ES-I3 (cell line): ENCODE data around the gene CST11.

ENCODE experiments used
- H3K36me3 ChIP-seq: 2 replicates; pipeline ENCODE4 v1.6.1; 2013; ENCODE audit warnings: mild to moderate bottlenecking, low read length, control low read depth, moderate library complexity; ENCODE audit not compliant: insufficient read depth
- H3K4me1 ChIP-seq: 2 replicates; pipeline ENCODE4 v1.6.1; 2013; ENCODE audit warnings: mild to moderate bottlenecking, control low read depth, low read length; ENCODE audit not compliant: insufficient read depth
- H3K9ac ChIP-seq: 2 replicates; pipeline ENCODE4 v1.6.1; 2013; ENCODE audit warnings: low read depth, mild to moderate bottlenecking, low read length, moderate library complexity
- H3K9me3 ChIP-seq: 2 replicates; pipeline ENCODE4 v1.6.1; 2013; ENCODE audit warnings: mild to moderate bottlenecking, low read length, moderate library complexity; ENCODE audit not compliant: control insufficient read depth, insufficient read depth

CST11 gene

DNA sequence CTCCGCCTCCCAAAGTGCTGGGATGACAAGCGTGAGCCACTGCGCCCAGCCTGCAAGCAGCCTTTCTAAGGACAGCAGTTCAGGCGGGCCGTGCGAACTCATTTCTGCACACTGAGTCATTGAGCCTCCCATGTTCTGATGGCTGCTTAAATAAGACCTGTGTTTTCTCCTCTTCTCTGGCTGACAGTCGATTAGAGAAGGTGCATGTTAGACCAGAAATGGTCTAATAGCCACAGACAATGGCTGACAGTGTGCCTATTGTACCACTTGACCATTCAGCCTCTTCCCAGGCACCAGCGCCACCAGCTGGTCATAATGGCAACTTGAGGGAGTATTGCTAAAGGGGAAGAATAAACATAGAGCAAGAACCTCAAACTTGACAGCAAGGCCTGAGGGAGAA, 6.2 kb downstream of the CST11 start:
- H3K4me1 ChIP-seq = no peaks in the 10 kb centered on the region
- H3K9me3 ChIP-seq = no peaks in the 10 kb centered on the region
- no peaks in the 10 kb centered on the region for H3K36me3 ChIP-seq
- no peak overlapping the region for H3K9ac ChIP-seq

DNA sequence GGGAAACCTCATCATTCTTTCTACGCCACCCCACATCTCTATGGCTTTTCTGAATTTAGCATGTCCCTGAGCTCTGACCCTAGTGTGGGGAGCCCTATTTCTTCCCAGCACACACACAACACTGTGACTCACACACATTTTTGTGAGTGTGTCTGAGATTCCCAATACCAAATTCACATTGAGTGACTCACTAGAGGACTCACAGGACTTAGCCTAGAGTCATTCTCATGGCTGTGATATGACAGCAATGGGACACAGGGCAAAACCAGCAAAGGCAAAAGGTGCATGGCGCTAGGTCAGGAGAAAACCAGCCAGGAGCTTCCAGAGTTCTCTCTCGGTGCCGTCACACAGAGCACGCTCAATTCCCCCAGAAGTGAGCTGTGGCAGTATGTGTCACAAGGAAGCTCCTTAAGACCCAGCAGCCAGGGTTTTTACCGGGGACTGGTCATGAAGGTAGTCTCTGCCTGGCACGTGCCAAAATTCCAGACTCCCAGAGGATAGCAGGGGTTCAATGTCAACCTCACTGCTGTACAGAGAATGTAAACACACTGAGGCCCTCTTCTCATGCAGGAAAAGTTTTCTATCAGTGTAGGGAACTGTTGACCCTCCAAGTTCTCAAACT, 7.0 kb downstream of the CST11 start:
- H3K36me3 ChIP-seq = no peaks in the 10 kb centered on the region
- no peaks in the 10 kb centered on the region for H3K4me1 ChIP-seq
- H3K9me3 ChIP-seq = no peaks in the 10 kb centered on the region
- H3K9ac ChIP-seq = no peak overlapping the region

DNA sequence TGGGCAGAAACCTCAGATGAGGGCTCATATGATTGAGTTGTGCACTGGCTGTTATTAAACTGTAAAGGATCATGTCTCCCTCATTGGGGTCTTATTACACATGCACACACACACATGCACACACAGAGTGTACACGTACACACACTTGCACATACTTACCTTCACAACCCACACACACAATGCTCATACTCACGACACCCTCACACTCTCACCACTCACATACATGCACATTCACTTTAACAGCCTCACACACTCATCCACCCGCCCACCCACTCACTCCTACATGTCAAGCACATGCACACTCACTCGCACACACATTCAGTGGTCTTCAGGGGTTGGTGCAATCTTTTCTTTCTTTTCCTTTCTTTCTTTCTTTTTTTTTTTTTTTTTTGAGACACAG, 7.8 kb downstream of the CST11 start:
- H3K4me1 ChIP-seq = no peaks in the 10 kb centered on the region
- H3K9ac ChIP-seq = no peak overlapping the region
- H3K9me3 ChIP-seq = no peaks in the 10 kb centered on the region
- no peaks in the 10 kb centered on the region for H3K36me3 ChIP-seq

DNA sequence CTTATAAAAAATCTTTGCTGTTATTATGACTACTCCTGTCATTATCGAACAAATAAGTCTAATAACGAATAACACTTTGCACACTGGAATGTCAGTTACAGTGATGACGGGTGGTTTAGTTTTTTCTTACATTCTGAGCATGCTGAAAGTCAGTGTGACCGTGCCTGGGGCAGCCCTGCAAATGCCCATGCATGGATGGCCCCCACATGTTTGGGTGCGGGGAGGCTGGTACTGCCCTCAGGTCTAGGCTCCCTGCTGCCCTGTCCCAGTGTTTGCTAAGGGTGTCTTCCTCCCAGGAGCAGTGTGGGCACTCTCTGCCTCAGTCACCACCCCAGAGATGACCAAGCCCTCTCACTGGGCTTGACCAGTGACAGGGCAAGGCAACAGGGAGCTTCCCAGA, 10.2 kb downstream of the CST11 start:
- Histone ChIP-seq H3K4me1 (no peaks in the 10 kb centered on the region), H3K9ac (no peak overlapping the region)

DNA sequence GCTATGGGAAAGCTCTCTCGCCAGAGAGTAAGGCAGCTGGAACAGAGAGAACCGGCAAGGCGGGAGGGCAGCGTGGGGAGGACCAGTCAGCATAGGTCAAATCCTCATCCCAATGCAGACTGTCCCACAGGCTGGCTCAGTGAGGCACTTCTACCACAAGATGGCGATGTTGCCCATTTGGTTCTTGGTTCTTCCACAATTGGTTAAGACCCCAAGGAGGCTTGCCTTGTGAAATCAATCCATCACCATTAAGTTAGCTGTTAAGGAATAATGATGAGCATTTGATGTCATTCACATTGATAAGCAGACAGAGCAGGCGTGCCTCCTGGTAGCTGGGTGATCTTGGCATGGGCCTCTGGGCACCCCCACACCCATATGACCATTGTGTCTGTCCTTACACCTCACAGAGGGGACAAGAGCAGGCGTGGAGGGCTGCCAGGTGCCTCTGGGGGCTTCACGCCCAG, 10.8 kb downstream of the CST11 start:
- H3K36me3 ChIP-seq = no peaks in the 10 kb centered on the region
- no peak overlapping the region for H3K9ac ChIP-seq
- H3K9me3 ChIP-seq = no peaks in the 10 kb centered on the region
- no peaks in the 10 kb centered on the region for H3K4me1 ChIP-seq

More for the DNA sequence above, 10.2 kb downstream of the CST11 start:
- Histone ChIP-seq H3K9me3 (no peaks in the 10 kb centered on the region), H3K36me3 (no peaks in the 10 kb centered on the region)

DNA sequence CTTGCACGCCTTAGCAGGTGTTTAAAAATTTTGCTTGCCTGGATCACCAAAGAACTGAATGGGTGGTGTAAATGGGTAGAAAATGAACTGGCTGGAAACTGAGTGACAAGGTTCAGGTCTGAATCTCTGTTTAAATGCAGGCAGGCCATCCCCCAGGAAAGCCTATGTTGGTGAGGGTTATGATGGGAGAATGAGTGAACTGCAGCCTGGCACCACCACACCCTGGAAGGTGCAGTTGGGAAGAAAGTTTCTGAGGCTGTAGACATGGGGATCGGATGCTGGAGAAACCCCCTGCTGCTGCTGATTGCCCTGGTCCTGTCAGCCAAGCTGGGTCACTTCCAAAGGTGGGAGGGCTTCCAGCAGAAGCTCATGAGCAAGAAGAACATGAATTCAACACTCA, 12.7 kb downstream of the CST11 start:
- no peaks in the 10 kb centered on the region for H3K4me1 ChIP-seq
- H3K9ac ChIP-seq = no peak overlapping the region
- no peaks in the 10 kb centered on the region for H3K36me3 ChIP-seq

DNA sequence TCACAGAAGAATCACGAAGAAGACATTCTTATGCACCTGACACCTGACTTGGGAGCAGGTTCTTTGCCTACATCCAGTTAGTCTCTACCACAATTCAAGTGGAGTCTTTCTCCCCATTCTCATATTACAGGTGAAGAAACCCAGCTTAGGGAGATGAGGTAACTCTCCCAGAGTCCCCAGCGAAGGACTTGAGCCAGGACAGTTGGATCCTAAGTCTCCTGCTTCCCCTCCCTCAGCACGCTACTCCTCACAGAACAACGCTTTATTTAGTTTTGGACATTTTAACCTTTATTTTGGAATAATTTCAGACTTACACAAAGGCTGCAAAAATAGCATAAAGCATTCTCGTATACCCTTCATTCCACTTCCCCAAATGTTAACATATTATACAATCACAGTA, 14.0 kb downstream of the CST11 start:
- Histone ChIP-seq H3K9me3 (no peaks in the 10 kb centered on the region), H3K9ac (no peak overlapping the region), H3K36me3 (no peaks in the 10 kb centered on the region), H3K4me1 (no peaks in the 10 kb centered on the region)

More for the DNA sequence above, 12.7 kb downstream of the CST11 start:
- no peaks in the 10 kb centered on the region for H3K9me3 ChIP-seq

DNA sequence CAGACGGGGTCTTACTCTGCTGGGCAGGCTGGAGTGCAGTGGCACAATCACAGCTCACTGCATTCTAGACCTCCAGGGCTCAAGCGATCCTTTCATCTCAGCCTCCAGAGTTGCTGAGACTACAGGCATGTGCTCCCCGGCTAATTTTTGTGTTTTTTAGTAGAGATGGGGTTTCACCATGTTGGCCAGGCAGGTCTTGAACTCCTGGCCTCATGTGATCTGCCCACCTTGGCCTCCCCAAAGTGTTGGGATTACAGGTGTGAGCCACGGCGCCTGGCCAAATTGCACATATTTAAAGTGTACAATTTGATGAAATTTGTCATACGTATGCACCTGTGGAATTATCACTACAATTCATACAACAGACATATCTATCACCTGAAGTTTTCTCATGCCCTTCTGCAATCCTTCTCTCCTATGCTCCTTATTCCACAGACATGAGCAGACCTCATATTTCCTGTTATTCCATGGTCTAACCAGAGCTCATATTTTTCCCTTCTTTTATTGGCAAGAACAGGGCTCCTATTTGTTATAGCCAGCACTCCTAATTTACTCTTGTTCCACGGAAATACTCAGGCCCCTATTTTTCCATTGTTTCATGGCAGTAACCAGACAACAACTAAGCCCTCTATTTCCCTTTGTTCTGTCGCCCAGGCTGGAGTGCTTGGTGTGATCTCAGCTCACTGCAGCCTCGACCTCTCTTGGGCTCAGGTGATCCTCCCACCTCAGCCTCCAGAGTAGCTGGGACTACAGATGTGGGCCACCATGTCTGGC, 15.4 kb downstream of the CST11 start:
- Histone ChIP-seq H3K9me3 (no peaks in the 10 kb centered on the region), H3K4me1 (no peaks in the 10 kb centered on the region), H3K9ac (no peak overlapping the region), H3K36me3 (no peaks in the 10 kb centered on the region)

DNA sequence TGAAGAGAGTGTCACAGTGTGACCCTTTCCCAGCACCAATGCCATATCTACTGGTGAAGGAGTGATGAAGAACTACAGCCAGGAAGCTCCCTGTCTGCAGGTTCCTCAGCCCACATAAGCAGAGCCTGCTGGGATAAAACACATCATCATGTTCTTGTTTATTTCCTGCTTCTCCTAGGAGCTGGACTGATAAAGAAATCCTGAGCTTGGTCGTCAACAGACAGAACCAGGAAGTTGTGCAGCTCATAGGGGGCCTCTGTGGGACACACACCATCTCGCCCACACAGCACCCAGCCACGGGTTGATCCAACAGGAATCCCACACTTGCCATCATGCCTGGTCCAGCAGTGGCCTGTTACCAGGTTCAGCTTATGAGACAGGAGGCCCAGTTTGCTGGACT, 16.0 kb downstream of the CST11 start:
- Histone ChIP-seq H3K9ac (no peak overlapping the region), H3K4me1 (no peaks in the 10 kb centered on the region), H3K36me3 (no peaks in the 10 kb centered on the region), H3K9me3 (no peaks in the 10 kb centered on the region)

DNA sequence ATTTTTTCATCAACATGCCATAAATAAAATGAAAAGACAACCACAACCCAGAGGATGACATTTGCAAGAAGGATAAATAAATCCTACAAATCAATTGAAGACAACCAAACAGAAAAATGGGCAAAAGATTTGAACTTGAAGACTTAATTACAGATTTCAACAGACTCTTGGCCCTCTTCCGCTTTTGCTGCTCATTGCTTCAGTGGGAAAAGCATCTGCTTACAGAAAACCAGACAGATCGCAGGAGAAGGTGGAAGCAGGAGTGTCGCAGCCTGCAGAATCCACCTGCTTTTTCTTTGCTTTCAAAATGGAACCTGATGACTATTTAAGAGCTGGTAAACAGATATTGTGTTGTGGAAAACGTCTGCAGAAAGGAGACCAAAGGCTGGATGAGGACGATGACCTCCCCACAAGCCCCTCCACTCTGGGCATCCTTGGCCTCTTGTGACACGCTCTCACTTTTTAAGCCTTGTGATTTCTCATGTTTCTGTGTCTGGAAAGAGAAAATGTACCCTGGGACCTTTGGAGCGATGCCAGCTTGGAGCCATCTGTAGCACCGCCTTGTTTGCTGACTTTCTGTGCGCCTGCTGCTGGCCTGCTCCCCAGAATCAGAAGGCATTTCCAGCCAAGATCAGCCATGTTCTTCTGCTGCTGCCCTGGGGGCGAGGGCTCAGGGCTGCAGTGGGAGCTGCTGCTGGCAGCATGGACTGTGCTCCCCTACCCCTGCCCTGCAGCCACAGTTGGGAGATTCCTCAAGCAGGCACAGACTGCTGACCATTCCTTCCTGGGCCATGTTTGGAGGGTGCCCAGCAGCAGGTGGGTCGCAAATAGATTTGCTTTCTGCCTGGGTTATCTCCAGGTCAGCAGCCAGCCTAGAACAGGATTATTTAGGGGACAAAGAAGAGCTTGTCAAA, 16.8 kb downstream of the CST11 start:
- Histone ChIP-seq H3K9me3 (no peaks in the 10 kb centered on the region), H3K36me3 (no peaks in the 10 kb centered on the region), H3K9ac (no peak overlapping the region), H3K4me1 (no peaks in the 10 kb centered on the region)

DNA sequence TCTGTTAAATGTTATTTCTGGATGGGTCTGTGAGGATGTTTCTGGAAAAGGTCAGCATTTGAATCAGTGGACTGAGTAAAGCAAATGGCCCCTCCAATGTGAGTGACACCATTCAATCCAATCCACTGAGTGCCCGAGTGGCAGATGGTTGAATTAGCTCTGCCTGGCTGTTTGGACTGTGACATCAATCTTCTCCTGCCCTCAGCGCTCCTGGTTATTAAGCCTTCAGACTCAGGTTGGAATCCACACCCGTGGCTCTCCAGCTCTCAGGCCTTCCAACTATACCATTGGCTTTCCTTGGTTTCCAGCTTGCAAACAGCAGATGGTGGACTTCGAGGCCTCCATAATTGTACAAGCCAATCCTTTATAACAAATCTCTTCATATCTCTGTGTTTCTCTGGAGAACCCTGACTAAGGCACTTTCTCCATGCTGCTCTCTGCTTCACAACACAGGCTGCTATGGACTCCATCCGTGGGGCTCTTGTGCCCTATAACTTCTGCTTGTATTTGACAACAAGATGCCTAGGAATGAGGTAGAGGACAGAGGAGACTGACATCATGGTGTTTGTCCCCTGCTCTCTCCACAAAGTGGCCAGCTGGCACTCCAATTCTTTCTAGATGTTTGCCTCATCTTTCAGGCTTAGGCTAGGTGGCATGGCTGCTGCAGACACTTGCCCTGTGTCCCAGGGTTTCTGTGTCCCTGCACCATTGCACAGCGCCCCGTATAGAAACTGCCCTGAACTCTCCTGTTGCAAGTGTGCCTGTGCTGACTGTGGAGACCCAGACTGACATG, 18.0 kb downstream of the CST11 start:
- Histone ChIP-seq H3K4me1 (no peaks in the 10 kb centered on the region), H3K9ac (no peak overlapping the region)

DNA sequence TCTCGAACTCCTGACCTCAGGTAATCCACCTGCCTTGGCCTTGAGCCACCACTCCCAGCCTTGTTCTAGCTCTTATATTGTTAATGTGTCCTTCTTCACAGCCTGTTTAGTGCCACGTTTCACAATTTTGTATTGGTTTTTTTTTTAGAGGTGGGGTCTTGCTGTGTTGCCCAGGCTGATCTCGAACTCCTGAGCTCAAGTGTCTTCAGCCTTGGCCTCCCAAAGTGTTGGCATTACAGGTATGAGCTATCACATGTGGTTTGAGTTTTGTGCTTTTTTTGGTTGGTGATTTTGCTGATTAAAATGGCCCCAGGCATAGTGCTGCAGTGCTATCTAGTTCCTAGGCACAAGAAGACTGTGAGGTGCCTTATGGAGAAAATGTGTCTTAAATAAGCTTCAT, 19.0 kb downstream of the CST11 start:
- H3K9ac ChIP-seq = no peak overlapping the region
- H3K4me1 ChIP-seq = no peaks in the 10 kb centered on the region
- no peaks in the 10 kb centered on the region for H3K36me3 ChIP-seq
- H3K9me3 ChIP-seq = no peaks in the 10 kb centered on the region

More for the DNA sequence above, 18.0 kb downstream of the CST11 start:
- no peaks in the 10 kb centered on the region for H3K9me3 ChIP-seq
- no peaks in the 10 kb centered on the region for H3K36me3 ChIP-seq

DNA sequence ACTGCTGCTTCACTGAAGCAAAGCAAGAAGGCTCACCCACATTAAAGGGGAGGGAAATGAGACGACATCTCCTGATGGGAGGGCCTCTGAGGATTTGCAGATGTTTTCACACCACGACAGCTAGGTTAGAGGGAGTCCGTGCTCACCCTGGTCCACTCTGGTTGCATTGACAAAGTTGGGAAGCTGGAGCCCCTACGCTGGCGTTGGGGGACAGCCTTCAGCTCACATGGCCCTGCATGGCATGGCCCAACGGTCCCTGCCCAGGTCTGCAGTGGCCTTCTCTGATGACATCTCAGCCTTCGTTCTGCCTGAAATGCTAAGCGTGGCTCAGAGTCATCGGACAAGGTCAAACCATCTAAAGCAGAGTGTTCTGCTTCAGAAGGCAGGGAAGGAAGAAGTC, 27.5 kb downstream of the CST11 start:
- H3K9me3 ChIP-seq = no peaks in the 10 kb centered on the region
- no peak overlapping the region for H3K9ac ChIP-seq
- no peaks in the 10 kb centered on the region for H3K36me3 ChIP-seq
- H3K4me1 ChIP-seq = no peaks in the 10 kb centered on the region
